GM12878 (cell line): ENCODE results near the gene CACYBP.

Experiments used
- CEBPB ChIP-seq, 2 experiments: fragments of 150-350 bp in 1 of 2; IDR thresholded peaks; 2 replicates each; pipeline ENCODE4 v1.6.1; 2012 to 2014; ENCODE audit warnings: low read depth in 2 of 2, low read length in 2 of 2, borderline replicate concordance in 1 of 2, inconsistent platforms in 1 of 2
- POLR2AphosphoS5 ChIP-seq: IDR thresholded peaks from 2 replicates; pipeline ENCODE4 v1.6.1; 2011; ENCODE audit warnings: mild to moderate bottlenecking, low read length, inconsistent platforms
- TF ChIP-seq, protein P1 (sequence below), 3 experiments: IDR thresholded peaks in 2 of 3; conservative IDR thresholded peaks in 1 of 3; 2 replicates each; pipeline ENCODE4 v1.5.1; 2011; ENCODE audit warnings: low read depth in 3 of 3, low read length in 3 of 3, mild to moderate bottlenecking in 3 of 3, control low read depth in 2 of 3, moderate library complexity in 2 of 3, inconsistent platforms in 1 of 3, mixed read lengths in 1 of 3; ENCODE audit not compliant: control insufficient read depth in 2 of 3, insufficient read depth in 1 of 3; ENCODE audit errors: extremely low read depth in 1 of 3
- TF ChIP-seq, protein P2 (sequence below): fragments of 450-650 bp; formaldehyde crosslinking; IDR thresholded peaks from 2 replicates; pipeline ENCODE4 v1.5.0; 2022; ENCODE audit warnings: mild to moderate bottlenecking, missing genetic modification characterization
- TF ChIP-seq, protein P3 (sequence below): IDR thresholded peaks from 2 replicates; pipeline ENCODE4 v1.6.1; 2012; ENCODE audit warnings: low read depth, low read length, improper control_type of control experiment
- TF ChIP-seq, protein P4 (sequence below): fragments of 450-650 bp; IDR thresholded peaks from 2 replicates; pipeline ENCODE4 v1.6.1; 2016; ENCODE audit warnings: mild to moderate bottlenecking

DNA sequence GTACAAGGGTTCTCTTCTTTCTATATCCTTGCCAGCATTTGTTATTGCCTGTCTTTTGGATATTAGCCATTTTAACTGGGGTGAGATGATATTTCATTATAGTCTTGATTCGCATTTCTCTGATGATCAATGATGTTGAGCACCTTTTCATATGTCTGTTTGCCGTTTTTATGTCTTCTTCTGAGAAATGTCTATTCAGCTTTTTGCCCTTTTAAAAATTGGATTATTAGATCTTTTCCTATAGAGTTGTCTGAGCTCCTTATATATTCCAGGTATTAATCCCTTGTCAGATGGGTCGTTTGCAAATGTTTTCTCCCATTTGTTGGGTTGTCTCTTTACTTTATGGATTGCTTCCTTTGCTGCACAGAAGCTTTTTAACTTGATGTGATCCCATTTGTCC lies 42.9 kb downstream of the CACYBP start:
- TF ChIP-seq, protein P1, sequence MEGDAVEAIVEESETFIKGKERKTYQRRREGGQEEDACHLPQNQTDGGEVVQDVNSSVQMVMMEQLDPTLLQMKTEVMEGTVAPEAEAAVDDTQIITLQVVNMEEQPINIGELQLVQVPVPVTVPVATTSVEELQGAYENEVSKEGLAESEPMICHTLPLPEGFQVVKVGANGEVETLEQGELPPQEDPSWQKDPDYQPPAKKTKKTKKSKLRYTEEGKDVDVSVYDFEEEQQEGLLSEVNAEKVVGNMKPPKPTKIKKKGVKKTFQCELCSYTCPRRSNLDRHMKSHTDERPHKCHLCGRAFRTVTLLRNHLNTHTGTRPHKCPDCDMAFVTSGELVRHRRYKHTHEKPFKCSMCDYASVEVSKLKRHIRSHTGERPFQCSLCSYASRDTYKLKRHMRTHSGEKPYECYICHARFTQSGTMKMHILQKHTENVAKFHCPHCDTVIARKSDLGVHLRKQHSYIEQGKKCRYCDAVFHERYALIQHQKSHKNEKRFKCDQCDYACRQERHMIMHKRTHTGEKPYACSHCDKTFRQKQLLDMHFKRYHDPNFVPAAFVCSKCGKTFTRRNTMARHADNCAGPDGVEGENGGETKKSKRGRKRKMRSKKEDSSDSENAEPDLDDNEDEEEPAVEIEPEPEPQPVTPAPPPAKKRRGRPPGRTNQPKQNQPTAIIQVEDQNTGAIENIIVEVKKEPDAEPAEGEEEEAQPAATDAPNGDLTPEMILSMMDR (IDR thresholded peaks at IDR 0.05 in 2 of 3, conservative IDR thresholded peaks at IDR 0.05 in 1 of 3; ENCODE audit: control insufficient read depth in 2 of 3, extremely low read depth in 1 of 3, insufficient read depth in 1 of 3, low read depth in 3 of 3, low read length in 3 of 3), result no peak
- TF ChIP-seq POLR2AphosphoS5 (no peak), CEBPB (IDR thresholded peaks at IDR 0.05; ENCODE audit: borderline replicate concordance in 1 of 2, low read depth in 2 of 2, low read length in 2 of 2) (no peak)
- TF ChIP-seq, protein P2, sequence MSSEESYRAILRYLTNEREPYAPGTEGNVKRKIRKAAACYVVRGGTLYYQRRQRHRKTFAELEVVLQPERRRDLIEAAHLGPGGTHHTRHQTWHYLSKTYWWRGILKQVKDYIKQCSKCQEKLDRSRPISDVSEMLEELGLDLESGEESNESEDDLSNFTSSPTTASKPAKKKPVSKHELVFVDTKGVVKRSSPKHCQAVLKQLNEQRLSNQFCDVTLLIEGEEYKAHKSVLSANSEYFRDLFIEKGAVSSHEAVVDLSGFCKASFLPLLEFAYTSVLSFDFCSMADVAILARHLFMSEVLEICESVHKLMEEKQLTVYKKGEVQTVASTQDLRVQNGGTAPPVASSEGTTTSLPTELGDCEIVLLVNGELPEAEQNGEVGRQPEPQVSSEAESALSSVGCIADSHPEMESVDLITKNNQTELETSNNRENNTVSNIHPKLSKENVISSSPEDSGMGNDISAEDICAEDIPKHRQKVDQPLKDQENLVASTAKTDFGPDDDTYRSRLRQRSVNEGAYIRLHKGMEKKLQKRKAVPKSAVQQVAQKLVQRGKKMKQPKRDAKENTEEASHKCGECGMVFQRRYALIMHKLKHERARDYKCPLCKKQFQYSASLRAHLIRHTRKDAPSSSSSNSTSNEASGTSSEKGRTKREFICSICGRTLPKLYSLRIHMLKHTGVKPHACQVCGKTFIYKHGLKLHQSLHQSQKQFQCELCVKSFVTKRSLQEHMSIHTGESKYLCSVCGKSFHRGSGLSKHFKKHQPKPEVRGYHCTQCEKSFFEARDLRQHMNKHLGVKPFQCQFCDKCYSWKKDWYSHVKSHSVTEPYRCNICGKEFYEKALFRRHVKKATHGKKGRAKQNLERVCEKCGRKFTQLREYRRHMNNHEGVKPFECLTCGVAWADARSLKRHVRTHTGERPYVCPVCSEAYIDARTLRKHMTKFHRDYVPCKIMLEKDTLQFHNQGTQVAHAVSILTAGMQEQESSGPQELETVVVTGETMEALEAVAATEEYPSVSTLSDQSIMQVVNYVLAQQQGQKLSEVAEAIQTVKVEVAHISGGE (CRISPR knock-in tag), result no peak
- TF ChIP-seq, protein P3, sequence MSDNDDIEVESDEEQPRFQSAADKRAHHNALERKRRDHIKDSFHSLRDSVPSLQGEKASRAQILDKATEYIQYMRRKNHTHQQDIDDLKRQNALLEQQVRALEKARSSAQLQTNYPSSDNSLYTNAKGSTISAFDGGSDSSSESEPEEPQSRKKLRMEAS, result no peak
- TF ChIP-seq, protein P4, sequence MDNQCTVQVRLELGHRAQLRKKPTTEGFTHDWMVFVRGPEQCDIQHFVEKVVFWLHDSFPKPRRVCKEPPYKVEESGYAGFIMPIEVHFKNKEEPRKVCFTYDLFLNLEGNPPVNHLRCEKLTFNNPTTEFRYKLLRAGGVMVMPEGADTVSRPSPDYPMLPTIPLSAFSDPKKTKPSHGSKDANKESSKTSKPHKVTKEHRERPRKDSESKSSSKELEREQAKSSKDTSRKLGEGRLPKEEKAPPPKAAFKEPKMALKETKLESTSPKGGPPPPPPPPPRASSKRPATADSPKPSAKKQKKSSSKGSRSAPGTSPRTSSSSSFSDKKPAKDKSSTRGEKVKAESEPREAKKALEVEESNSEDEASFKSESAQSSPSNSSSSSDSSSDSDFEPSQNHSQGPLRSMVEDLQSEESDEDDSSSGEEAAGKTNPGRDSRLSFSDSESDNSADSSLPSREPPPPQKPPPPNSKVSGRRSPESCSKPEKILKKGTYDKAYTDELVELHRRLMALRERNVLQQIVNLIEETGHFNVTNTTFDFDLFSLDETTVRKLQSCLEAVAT, result no peak
